ENCODE results near the gene KRTAP1-1. TPM values are rescaled to one million over a fixed set of nuclear protein-coding genes. Genes with fewer than 3 reads are reported as not detected.

The KRTAP1-1 gene
- total and polyA plus RNA-seq, 2 of the 8 experiments (the other 6 are each of a cell fraction or from before 2014, with no cell fraction given) = not detected

GRCh38 chr17:41065829-41066624, 24.8 kb upstream of the KRTAP1-1 start, which contains the start of gene KRTAP2-4:
TSS of gene KRTAP2-4 (minus strand) at chr17:41065879. CDS start at chr17:41065845, 34 bp downstream.
- 93% methylated on average over 5 of the region's 6 CpGs; no CpG with 5 or more reads in 1 of the 2 experiments for WGBS, 2 experiments (ENCODE audit: extremely low coverage in 1 of 2, insufficient coverage in 1 of 2, insufficient read length in 1 of 2, insufficient replicate concordance in 2 of 2, low coverage in 1 of 2, low lambda C conversion rate in 2 of 2, missing lambda C conversion rate in 1 of 2)
- H4K5ac ChIP-seq (ENCODE audit: insufficient read length, low read depth, low read length) = no peak within 1 kb of the TSS
- no peak within 1 kb of the TSS for H2AFZ ChIP-seq (ENCODE audit: low read length)
- FAIRE-seq (no peak), DNase-seq (ENCODE audit: low read depth in 1 of 2, low spot score in 2 of 2) (no peak)
- H3K36me3 ChIP-seq (ENCODE audit: control insufficient read depth in 2 of 4, insufficient read depth in 4 of 4, low read length in 3 of 4) = no peaks in the 10 kb centered on the region
- no peak within 1 kb of the TSS for H3K9ac ChIP-seq (replicated peaks in 1 of 4; ENCODE audit: extremely low read depth in 1 of 4, low read depth in 3 of 4, low read length in 3 of 4)
- H2BK20ac ChIP-seq (ENCODE audit: low read length) = no peak within 1 kb of the TSS
- H4K20me1 ChIP-seq (replicated peaks in 1 of 2; ENCODE audit: control insufficient read depth in 1 of 2, insufficient read depth in 2 of 2, low read length in 2 of 2) = no peaks in the 10 kb centered on the region
- H3K4me1 ChIP-seq (replicated peaks in 1 of 4; ENCODE audit: control insufficient read depth in 3 of 4, insufficient read depth in 4 of 4, low read length in 3 of 4) = no peaks in the 10 kb centered on the region
- H3K4ac ChIP-seq (replicated peaks; ENCODE audit: insufficient read length, low read depth, low read length) = no peak within 1 kb of the TSS
- H3K27ac ChIP-seq (ENCODE audit: low read depth, low read length) = no peak within 1 kb of the TSS
- no peak within 1 kb of the TSS for H3K4me2 ChIP-seq (ENCODE audit: insufficient read depth in 1 of 2, low read depth in 2 of 2, low read length in 2 of 2)
- H2BK120ac ChIP-seq (replicated peaks; ENCODE audit: low read depth, low read length) = no peak within 1 kb of the TSS
- H3K14ac ChIP-seq (ENCODE audit: insufficient read length) = no peak within 1 kb of the TSS
- no peaks in the 10 kb centered on the region for H3K79me1 ChIP-seq (ENCODE audit: low read depth, low read length)
- no peak within 1 kb of the TSS for H3K18ac ChIP-seq (ENCODE audit: extremely low read depth, low read length)
- no peak within 1 kb of the TSS for H4K91ac ChIP-seq (replicated peaks; ENCODE audit: insufficient read length, low read length)
- H3K9me3 ChIP-seq (ENCODE audit: insufficient read depth in 2 of 2, low read depth in 1 of 2, low read length in 1 of 2) = no peaks in the 10 kb centered on the region
- no peak within 1 kb of the TSS for H2BK15ac ChIP-seq (ENCODE audit: low read length)
- no peaks in the 10 kb centered on the region for H3K79me2 ChIP-seq (ENCODE audit: control insufficient read depth in 1 of 2, insufficient read depth in 2 of 2, low read length in 2 of 2)
- H3K23ac ChIP-seq (ENCODE audit: insufficient read length) = no peak within 1 kb of the TSS
- no peaks in the 10 kb centered on the region for H3K27me3 ChIP-seq (replicated peaks in 1 of 4; ENCODE audit: control insufficient read depth in 3 of 4, extremely low read depth in 1 of 4, insufficient read depth in 3 of 4, low read length in 3 of 4)
- no peaks in the 10 kb centered on the region for H3K23me2 ChIP-seq (ENCODE audit: low read depth, low read length)
- no peak within 1 kb of the TSS for H3K4me3 ChIP-seq (ENCODE audit: extremely low read depth in 1 of 4, insufficient read depth in 2 of 4, low read depth in 3 of 4, low read length in 4 of 4)
- TF ChIP-seq POLR2A (IDR thresholded peaks at IDR 0.05; ENCODE audit: control extremely low read depth in 1 of 2, low read depth in 2 of 2, low read length in 2 of 2) (no peak), RAD21 (IDR thresholded peaks at IDR 0.05 in 1 of 2, conservative IDR thresholded peaks at IDR 0.05 in 1 of 2; ENCODE audit: low read depth in 2 of 2, low read length in 2 of 2) (no peak), GTF2F1 (IDR thresholded peaks at IDR 0.05; ENCODE audit: borderline replicate concordance, low read depth, low read length) (no peak), POU5F1 (IDR thresholded peaks at IDR 0.05; ENCODE audit: low read depth, low read length) (no peak), HDAC6 (IDR thresholded peaks at IDR 0.05; ENCODE audit: low read depth, low read length) (no peak), EGR1 (IDR thresholded peaks at IDR 0.05; ENCODE audit: borderline replicate concordance, low read depth, low read length) (no peak), YY1 (IDR thresholded peaks at IDR 0.05; ENCODE audit: low read depth, low read length) (no peak)
- H3K56ac ChIP-seq (replicated peaks; ENCODE audit: insufficient read length, low read depth, low read length) = no peak within 1 kb of the TSS
- no peak within 1 kb of the TSS for H2BK5ac ChIP-seq (ENCODE audit: low read depth, low read length)
- no peak within 1 kb of the TSS for H2BK12ac ChIP-seq (ENCODE audit: low read depth, low read length)
- ChIA-PET POLR2A (ENCODE audit: partially characterized antibody) (no interaction called here), CTCF (ENCODE audit: partially characterized antibody) (no interaction called here)
- no peak within 1 kb of the TSS for H4K8ac ChIP-seq (ENCODE audit: extremely low read depth, insufficient read depth, low read length)
- H2AK5ac ChIP-seq (ENCODE audit: low read depth, low read length) = no peak within 1 kb of the TSS

Measured in H1 (cell line).